ENCODE measurements around the gene TTC4.
A peak's percentile ranks its signal among the peaks of the same experiment; 100 is the strongest.

GRCh38 chr1:54768093-54768492, 52.4 kb downstream of the TTC4 start:
- no peak for TF ChIP-seq REST (IDR thresholded peaks at IDR 0.05; ENCODE audit: unreplicated experiment)
- peak; percentile 22 to 56; a peak in 2 of 4 replicates for TF ChIP-seq CTCF (conservative IDR thresholded peaks at IDR 0.05; ENCODE audit: low read depth in 2 of 2)
- TF ChIP-seq ETS1 (IDR thresholded peaks at IDR 0.05) = no peak
- TF ChIP-seq POLR2AphosphoS5 (IDR thresholded peaks at IDR 0.05; ENCODE audit: low read depth) = no peak
- TF ChIP-seq EZH2phosphoT487 (IDR thresholded peaks at IDR 0.05; ENCODE audit: unreplicated experiment) = no peak
- TF ChIP-seq CREB1 (CRISPR knock-in tag; IDR thresholded peaks at IDR 0.05; ENCODE audit: low read depth) = no peak
- no peak for TF ChIP-seq NANOG (IDR thresholded peaks at IDR 0.05; ENCODE audit: borderline replicate concordance)
- TF ChIP-seq EZH2 (IDR thresholded peaks at IDR 0.05; ENCODE audit: low read depth, unreplicated experiment) = no peak
- TF ChIP-seq ZNF331 (CRISPR knock-in tag; IDR thresholded peaks at IDR 0.05; ENCODE audit: low read depth) = no peak
- no peak for TF ChIP-seq ZNF114 (CRISPR knock-in tag; IDR thresholded peaks at IDR 0.05)
- TF ChIP-seq STAT1 (IDR thresholded peaks at IDR 0.05; ENCODE audit: unreplicated experiment) = no peak
- TF ChIP-seq JUNB (IDR thresholded peaks at IDR 0.05; ENCODE audit: unreplicated experiment) = no peak
- TF ChIP-seq ZNF462 (CRISPR knock-in tag; IDR thresholded peaks at IDR 0.05) = no peak

All from GM23338 (cell line).